ENCODE data around the gene ENTPD6.

Gene ENTPD6

DNA sequence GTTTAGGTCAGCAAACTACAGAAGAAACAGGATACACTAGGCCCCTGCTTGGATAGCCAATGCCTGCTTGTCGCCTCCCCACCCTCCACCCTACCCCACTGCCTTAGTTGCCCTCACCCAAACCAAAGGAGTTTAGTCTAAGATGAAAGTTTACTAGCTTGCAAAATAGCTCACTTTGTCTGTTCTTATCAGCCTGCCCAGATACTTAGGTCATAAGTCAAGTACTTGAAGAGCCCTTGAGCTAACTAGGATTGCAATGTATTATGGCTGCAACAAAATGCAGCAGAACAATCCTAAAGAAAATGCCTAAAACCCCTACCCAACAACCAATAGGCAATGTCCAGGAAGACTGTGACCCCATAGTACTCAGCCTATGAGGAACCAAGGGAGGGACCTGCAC is 7.3 kb upstream of the ENTPD6 start:
- DNase-seq, result no peak

DNA sequence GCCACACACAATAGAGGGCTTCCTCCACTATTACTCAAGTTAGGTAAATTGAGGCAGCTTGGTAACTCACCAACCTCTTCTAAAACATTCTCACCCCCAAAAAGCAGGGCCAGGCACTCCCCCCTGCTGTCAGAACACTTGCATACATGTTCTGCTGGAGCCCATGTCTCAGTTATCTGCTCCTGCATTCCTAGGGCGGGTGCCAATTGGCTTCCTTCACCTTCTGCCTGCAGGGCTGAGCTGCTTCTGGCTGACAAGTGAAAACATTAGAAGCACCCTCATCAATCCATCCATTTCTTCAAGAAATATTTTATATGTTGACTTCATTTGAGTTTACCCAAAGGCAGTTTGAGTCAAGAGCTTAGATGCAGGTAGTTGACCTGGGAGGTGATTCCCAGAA is 4.5 kb upstream of the ENTPD6 start:
- DNase-seq, result no peak

- DNase-seq, result no peak
Measured at GRCh38 chr20:25191689-25192088, 3.8 kb upstream of the ENTPD6 start.

- DNase-seq, result no peak
Measured at GRCh38 chr20:25193843-25194242, 1.7 kb upstream of the ENTPD6 start.

- DNase-seq, result no peak
Measured at GRCh38 chr20:25194333-25194972, 1.1 kb upstream of the ENTPD6 start.

DNA sequence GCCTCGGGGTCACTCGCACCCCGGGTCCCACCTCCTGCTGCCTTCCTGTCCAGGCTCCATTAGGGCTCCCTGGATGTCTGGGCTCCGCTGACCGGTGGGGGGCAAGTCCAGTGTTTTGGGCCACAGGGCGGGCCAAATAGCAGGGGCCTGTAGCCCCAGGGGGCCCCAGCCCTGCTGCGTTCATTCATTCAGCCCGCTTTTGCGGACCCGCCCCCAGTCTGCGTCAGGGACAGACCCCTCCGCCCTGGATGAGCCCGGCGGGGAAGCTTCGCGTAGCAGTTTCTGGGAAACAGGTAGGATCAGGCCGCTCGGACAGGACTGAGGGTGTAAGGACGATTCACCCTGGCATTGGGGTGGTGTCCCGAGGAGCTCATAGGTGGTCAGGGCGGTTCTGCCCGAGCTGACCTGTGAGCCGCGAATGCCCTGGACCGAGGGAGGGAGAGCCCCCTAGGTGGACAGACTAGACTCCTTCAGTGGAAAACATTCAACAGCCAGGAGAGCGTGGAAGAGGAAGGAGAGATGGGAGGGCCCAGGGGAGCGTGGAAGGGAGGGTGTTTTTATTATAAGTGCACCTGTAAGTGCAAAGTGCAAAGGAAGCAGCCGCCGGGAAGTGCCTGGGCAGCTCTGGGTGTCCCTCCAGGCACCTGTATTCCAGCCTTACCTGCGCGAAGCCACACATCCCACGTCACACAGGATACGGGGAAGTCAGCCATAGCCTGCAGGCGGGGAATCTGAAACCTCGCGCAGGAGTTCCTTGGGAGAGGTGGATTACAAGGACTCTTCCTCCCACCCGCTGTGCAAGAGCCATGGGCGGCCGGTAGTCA is 662 bp downstream of the ENTPD6 start:
- no peak for DNase-seq

DNA sequence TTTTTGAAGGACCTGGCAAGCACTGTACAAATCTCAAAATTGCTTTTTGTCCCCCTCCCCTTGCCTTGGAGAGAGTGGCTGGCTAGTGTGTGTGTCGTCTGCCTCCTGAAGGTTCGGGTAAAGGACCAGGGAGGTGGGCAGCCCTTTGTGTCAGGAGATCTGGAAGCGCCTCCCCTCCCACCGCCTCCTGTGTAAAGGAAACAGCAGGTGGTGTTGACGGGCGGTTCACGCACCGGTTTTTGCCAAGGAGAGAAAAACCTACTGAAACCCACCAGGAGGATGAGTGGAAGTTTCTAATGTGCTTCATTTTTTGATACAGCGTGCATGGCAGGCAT is 1.2 kb downstream of the ENTPD6 start:
- DNase-seq, result no peak

DNA sequence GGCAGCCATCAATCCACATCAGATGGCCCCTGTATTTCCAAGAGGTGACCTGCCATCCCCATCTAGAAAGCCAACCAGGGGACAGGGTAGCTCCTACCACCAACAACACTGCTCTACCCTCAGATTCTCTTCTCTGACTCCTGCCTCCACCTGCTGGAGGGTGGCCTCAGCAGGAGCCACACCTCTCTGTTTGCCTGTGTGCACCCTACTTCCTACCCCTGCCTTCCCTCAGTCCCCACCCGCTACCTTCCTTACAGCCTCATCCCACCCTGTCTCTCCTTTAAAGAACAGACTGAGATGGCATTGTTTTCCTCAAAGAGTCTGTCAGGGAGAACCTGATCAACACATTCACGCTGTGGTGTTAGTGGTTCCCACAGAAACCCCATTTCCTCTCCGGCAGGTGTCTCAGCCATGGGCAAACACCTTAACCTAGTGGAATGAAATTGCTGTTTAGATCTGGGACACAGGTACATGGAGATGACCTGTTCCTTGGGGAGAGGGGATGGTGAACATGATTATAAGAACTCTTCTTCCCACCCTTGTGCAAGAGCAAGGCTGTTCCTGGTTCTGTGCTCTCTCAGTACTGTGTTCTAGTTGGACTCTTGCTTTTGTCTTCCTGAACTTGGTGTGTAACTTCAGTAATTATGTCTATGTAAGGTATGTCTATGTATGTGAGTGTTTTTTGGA is 1.8 kb downstream of the ENTPD6 start:
- no peak for DNase-seq

DNA sequence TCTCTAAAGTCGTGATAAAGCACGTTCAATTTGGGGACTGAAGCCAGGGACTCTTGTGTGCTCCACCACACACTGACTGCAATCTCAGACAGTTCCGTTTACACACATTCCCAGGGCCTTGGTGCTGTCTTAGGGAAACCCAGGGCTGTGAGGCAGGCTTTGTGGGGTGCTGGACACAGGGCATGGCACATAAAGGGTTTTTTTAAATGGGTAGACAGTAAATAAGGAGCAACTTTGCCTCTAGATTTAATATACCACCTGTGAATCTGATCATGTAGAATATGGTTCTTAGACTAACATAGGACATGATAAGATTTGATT is 2.3 kb downstream of the ENTPD6 start:
- DNase-seq, result no peak

DNA sequence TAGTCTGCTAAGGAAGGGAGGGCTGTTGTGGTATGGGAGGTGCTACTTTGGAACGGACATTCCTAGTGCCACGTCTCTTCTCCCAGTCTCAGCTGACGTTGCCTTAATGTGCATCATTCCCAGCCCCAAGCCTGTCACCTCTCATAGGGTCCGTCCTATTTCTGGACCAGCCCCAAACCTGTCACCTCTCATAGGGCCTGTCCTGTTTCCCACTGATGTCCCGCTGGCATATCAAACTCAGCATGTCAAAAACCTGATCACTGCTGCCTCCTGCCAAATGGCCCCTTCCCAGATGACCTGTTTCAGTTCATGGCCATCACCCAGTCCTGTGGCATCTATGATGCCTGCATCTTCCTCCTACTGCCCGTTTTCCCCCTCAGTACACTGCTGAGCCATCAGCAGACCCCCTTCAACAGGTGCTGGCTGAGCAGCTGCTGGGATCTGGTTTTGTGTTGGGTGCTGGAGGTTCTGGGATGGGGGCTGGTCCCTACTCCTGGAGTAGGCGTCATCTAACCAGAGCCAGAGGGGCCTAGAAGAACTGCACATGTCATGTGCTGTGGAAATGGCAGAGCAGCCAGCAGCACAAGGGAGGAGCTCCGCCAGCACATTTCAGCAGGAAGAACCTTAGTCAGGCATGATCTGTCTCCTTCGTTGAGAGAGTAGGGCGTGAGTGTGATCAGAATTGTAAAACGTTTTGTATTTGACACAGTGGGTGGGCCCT is 3.3 kb downstream of the ENTPD6 start:
- DNase-seq, result no peak

DNA sequence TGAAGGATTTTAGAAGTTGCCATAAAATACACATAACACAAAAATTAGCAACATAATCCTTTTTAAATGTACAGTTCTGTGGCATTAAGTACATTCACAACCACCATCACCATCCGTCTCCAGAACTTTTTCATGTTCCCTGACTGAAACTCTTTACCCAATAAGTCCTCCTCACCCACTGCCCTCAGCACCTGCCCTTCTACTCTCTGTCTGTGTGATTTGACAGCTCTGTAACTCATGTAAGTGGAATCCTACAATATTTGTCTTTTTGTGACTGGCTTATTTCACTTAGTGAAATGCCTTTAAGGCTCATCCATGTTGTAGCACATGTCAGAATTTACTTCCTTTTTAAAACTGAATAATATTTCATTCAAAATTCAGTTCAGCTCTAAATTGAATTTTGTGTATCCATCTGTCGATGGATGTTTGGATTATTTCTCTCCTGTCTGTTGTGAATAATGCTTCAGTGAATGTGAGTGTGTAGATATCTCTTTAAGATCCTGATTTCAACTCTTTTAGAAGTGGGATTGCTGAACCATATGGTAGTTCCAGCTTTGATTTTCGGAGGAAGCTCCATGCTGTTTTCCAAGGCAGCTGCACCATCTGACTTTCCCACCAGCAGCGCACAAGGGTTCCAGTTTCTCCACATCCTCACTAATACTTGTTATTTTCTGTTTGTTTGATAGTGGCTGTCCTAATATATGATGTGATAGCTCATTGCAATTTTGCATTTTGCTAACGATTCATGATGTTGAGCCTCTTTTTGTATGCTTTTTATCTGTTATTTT is 4.2 kb downstream of the ENTPD6 start:
- no peak for DNase-seq

GRCh38 chr20:25203089-25203488 is 7.6 kb downstream of the ENTPD6 start:
- DNase-seq, result no peak

DNA sequence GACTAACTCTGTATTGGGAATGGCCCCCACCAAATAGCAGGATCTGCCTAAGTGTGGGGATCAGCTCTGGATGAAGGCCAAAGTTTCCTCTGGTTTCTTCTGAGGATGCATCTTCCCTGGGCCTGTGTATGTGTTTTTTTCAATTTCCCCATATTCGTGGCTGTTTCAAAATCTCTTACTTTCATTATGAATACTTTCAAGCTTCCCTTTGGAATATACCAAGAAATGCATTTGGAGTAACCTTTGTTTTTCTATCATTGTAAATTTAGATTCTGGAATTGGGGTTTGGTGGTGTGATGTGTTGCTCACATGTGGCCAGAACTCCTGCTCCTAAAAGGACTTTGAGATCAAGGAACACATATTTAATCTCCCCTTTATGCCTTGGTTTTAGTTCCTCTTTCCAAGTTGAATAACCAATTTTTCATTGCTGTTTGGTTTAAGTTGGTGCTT is 8.4 kb downstream of the ENTPD6 start:
- DNase-seq, result no peak

GRCh38 chr20:25204550-25205276 is 9.2 kb downstream of the ENTPD6 start:
- DNase-seq, result no peak

DNA sequence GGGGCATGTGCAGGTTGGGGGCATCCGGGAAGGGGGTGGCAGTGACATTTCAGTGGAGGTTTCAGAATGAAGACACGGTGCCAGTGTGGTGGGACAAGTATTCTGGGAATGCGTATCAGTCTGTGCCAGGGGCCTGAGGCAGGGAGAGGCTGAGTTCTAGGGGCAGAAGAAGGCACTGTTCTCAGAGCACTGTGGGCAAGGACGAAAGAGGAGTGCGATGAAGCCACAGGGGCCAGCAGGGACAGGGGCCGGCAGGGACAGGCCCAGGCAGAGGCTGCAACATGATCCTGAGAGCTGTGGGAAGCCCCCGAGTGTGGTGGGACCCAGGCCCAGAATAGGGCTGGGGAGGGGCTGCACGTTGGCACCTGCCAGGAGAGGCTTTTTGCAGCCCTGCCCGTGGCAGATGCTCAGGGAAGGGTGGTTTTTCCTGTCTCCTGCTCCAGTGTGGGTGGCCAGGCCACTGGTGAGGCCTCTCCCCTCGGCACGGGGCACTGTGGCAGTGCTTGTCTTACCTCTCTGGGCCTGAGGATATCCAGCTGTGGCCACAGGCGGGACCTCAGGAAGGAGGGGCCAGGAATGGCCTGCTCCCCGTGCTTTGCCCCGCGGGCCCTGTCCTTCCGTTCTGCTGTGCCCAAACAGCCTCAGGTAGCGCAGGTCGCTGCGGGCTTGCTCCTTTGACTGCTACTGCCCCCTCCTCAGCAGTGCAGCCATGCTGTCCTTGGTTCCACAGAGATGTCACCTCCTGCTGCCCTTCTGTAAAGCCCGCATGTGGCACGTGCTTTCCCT is 10.0 kb downstream of the ENTPD6 start:
- DNase-seq, result no peak

- DNase-seq, result no peak
Measured at GRCh38 chr20:25206063-25206403, 10.5 kb downstream of the ENTPD6 start.

GRCh38 chr20:25206548-25206947 is 11.0 kb downstream of the ENTPD6 start:
- no peak for DNase-seq

- DNase-seq, result no peak
Measured at GRCh38 chr20:25207149-25207959, 11.8 kb downstream of the ENTPD6 start.

DNA sequence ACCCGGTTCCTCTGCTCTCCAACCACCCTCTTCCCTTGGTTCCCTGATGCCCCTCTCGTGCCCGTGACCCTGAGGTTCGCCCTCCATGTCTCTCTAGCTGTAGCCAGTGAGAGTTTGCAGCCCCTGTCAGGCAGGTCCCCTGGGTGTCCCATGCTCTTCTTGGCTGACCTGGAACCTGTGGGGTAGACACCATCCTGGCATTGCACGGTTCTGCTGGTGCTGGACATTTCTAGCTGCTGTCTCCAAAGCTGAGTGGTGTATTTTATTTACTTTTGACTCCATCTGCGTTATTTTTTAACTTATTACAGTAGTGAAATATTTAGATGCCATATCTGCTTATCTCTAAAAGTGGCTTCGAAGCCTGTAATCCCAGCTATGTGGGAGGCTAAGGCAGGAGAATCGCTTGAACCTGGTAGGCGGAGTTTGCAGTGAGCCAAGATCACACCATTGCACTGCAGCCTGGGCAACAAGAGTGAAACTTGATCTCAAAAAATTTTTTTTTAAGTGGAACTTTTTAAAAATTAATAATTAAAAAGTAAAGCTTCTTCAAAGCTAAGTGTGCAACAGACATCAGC is 12.5 kb downstream of the ENTPD6 start:
- DNase-seq, result no peak

DNA sequence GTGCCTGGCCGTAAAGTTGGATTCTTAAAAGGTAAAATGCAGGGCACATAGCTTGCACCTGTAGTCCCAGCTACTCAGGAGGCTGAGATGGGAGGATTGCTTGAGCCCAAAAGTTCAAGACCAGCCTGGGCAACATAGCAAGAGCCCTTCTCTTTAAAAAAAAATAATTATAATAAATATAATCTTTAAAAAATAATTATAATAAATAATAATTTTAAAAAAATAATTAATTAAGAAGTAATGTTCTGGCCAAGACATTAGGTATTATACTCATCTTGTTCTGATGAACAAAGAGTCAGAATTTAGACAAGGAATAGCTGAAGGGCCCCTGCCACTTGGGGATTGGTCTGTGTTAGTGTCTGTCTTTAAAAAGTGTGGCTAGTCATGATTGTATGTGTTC is 13.9 kb downstream of the ENTPD6 start:
- DNase-seq, result no peak

Data from activated CD4-positive, CD25-positive, alpha-beta regulatory T cell (primary cell).